Astrocyte of the cerebellum (primary cell): ENCODE data around the gene ARHGAP15.

Source experiments
- DNase-seq: peaks from one replicate; pipeline ENCODE4 v3.0.0-alpha.2; 2011; ENCODE audit warnings: low read depth
- H3K4me3 ChIP-seq: 2 replicates; pipeline ENCODE4 v1.5.1; 2011; ENCODE audit warnings: mild to moderate bottlenecking, low read depth, low read length, moderate library complexity
- in situ Hi-C: cut with HindIII; loops from 2 replicates; pipeline ENCODE4 v1.10.0; 2017; ENCODE audit warnings: low sequenced_read_pairs
- TF ChIP-seq, protein P1 (sequence below): IDR thresholded peaks from 2 replicates; pipeline ENCODE4 v1.5.1; 2012; ENCODE audit warnings: low read length, low read depth, moderate library complexity, mild to moderate bottlenecking; ENCODE audit errors: missing control alignments

The ARHGAP15 gene

GRCh38 chr2:143764706-143765105, 635.5 kb downstream of the ARHGAP15 start:
- TF ChIP-seq, protein P1, sequence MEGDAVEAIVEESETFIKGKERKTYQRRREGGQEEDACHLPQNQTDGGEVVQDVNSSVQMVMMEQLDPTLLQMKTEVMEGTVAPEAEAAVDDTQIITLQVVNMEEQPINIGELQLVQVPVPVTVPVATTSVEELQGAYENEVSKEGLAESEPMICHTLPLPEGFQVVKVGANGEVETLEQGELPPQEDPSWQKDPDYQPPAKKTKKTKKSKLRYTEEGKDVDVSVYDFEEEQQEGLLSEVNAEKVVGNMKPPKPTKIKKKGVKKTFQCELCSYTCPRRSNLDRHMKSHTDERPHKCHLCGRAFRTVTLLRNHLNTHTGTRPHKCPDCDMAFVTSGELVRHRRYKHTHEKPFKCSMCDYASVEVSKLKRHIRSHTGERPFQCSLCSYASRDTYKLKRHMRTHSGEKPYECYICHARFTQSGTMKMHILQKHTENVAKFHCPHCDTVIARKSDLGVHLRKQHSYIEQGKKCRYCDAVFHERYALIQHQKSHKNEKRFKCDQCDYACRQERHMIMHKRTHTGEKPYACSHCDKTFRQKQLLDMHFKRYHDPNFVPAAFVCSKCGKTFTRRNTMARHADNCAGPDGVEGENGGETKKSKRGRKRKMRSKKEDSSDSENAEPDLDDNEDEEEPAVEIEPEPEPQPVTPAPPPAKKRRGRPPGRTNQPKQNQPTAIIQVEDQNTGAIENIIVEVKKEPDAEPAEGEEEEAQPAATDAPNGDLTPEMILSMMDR = no peak

DNA sequence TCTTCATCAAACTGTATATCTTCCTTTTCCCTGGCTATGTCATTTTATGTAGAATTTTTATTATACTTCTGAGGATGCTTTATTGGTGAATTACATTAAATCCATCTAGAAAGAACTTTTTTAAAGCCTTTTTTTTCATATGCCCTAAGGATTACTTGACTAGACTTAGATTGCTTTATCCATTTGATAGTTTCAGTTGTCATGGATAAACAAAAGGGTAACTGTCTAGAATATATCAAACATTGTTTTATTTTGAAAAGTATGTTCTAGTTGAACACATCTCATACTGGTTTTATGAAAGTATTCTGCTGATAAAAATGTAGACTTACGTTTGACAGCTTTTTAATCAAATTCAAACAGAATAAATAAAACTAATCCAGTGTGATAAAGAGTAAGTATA, 639.8 kb downstream of the ARHGAP15 start:
- TF ChIP-seq, protein P1 = no peak
- H3K4me3 ChIP-seq = no peak overlapping the region
- DNase-seq = no peak
- in situ Hi-C loops = no loop called here

More at GRCh38 chr2:143764706-143765105, 635.5 kb downstream of the ARHGAP15 start:
- no peak overlapping the region for H3K4me3 ChIP-seq
- no peak for DNase-seq
- in situ Hi-C loops = no loop called here

- in situ Hi-C loops = no loop called here
- H3K4me3 ChIP-seq = no peak overlapping the region
- TF ChIP-seq, protein P1 = no peak
- DNase-seq = no peak
Measured at GRCh38 chr2:143771939-143772338, 642.7 kb downstream of the ARHGAP15 start.

DNA sequence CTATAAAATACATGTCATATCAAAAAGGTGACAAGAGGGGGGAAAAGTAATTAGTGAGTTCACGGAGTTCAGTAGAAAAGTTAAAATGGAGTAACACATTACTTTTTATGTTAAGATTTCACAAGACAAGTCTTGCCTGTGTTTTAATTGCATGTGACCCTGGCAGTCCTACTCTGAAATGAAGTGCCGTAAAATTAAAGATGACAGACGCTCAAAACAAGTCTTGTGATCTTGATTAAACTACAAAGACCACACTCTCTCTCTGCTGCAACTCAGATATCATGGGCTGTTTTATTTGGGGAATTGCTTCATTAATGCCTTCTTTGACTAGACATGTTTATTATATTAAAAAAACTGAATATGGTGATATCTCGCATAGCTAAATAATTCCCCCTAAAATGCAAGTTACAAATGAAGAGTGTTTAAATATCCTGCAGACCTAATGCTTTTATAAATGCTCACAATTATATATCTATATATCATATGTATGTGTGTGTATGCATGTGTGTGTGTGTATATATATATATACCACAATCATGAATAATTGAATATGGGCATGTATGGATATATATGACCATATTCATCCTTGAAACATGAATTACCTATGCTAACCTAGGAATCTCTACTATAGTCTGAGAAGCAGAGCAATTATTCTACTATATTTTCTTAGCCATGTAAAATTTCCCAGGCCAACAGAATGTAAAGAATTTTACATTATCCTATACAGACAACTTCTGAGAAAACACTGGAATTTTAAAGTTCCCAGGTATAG, 647.5 kb downstream of the ARHGAP15 start:
- no peak for DNase-seq
- TF ChIP-seq, protein P1 = no peak
- in situ Hi-C loops = no loop called here
- H3K4me3 ChIP-seq = no peak overlapping the region

DNA sequence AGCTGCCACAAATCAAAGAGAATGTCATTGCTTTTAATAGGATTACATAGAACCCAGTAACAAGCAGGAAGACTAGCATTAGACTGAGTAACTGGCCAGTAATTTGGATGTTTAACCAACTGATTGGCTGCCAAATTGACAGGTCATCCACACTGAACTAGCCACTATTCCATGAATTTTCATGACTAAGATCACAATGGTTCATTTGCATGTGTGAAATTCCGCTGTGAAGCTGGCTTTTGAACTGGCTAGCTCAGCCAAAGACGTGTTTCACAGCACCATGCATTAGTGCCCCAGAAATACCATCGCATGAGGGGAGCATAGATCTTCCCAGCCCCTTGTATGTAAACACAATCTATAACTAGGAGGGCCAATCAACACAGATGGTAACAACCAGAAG, 649.8 kb downstream of the ARHGAP15 start:
- peak; percentile 60 for DNase-seq
- TF ChIP-seq, protein P1 = no peak
- in situ Hi-C loops = no loop called here
- H3K4me3 ChIP-seq = no peak overlapping the region

DNA sequence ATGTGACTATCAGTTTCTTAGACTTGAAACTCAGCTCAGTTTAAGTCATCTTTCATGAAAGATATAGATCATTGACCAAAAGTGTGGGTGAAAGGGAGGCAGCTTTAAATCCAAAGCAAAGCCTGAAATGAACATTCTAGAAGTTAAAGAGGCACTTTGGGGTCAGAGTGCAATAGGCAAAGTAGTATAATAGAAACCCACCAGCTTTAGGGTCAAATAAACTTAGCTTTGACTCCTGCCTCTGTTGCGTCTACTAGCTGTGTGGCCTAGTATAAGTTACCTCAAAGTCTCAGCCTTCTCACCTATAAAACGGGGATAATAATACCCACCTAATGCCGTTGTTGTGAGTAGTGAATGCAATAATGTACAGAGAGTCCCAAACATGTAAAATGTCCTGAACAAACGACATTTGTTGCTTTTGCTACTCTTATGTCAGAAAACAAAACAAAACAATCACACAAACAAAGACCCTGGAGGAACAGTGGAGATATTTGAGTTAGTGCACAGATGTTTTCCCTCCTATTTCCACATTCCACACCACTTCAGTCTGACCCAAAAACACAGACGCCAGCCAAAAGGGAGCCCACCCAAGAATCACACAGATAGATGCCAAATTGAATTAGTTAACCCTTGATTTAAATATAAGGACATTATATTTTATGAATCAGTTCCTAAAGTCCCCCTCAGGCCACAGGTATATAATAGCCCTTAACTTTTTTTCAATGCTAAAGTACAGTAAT, 657.0 kb downstream of the ARHGAP15 start:
- TF ChIP-seq, protein P1 = no peak
- H3K4me3 ChIP-seq = no peak overlapping the region
- in situ Hi-C loops = no loop called here

More for the DNA sequence above, 657.0 kb downstream of the ARHGAP15 start:
- no peak for DNase-seq
